ENCODE data around the gene TMEFF2.

TMEFF2 gene

GRCh38 chr2:192035731-192036442 lies 158.8 kb downstream of the TMEFF2 start:
- Mint-ChIP-seq H3K4me1 (no peaks in the 10 kb centered on the region), H3K4me3 (no peak overlapping the region)

GRCh38 chr2:192030856-192031255 lies 163.9 kb downstream of the TMEFF2 start:
- no peak overlapping the region for H3K4me3 Mint-ChIP-seq
- no peak overlapping the region for H3K27ac Mint-ChIP-seq
- H3K36me3 Mint-ChIP-seq = no peaks in the 10 kb centered on the region
- H3K4me1 Mint-ChIP-seq = no peaks in the 10 kb centered on the region
- peaks cover 4% of the 10 kb centered on the region for H3K27me3 Mint-ChIP-seq
- no peaks in the 10 kb centered on the region for H3K9me3 Mint-ChIP-seq

More at GRCh38 chr2:192035731-192036442, 158.8 kb downstream of the TMEFF2 start:
- H3K36me3 Mint-ChIP-seq = no peaks in the 10 kb centered on the region
- no peaks in the 10 kb centered on the region for H3K9me3 Mint-ChIP-seq
- no peaks in the 10 kb centered on the region for H3K27me3 Mint-ChIP-seq
- no peak overlapping the region for H3K27ac Mint-ChIP-seq

DNA sequence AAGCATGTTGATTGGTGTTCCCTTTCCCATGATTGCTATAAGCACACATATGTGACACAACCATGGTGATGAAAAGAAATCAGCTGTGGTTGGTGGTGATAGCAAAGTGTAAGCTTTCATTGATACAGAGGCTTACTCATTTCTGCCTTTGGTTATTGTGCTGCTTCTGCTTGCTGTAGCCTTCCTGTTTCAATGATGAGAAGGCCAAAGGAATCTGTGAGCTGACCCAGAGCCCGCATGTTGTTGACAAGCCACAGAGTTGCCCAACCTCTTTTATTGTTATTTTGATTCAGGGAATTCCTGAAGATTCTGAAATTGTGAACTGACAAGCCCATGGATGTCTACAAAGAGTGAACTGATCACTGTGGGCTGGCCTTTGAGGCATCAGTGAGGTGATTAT lies 164.4 kb downstream of the TMEFF2 start:
- H3K4me1 Mint-ChIP-seq = no peaks in the 10 kb centered on the region
- no peaks in the 10 kb centered on the region for H3K36me3 Mint-ChIP-seq
- no peak overlapping the region for H3K4me3 Mint-ChIP-seq
- no peak overlapping the region for H3K27ac Mint-ChIP-seq
- peaks cover 6% of the 10 kb centered on the region for H3K27me3 Mint-ChIP-seq
- no peaks in the 10 kb centered on the region for H3K9me3 Mint-ChIP-seq

DNA sequence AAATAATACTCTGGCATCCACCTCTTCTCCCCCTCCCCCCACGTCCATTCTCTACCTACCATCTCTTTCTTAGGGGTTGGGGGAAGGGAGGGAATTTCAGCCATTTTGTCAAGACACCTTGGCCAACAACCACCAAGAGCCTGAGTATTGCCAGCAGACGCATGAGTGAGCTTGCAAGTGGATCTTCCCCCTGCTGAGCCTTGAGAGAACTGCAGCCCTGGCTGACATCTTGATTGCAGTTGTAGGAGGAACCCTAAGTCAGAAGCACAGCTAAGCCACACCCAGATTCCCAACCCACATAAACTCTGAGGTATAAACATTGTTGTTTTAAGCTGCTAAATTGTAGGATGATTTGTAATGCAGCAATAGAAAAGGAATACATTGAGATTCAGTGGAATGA lies 165.6 kb downstream of the TMEFF2 start:
- peaks cover 7% of the 10 kb centered on the region for H3K27me3 Mint-ChIP-seq
- no peak overlapping the region for H3K27ac Mint-ChIP-seq
- no peak overlapping the region for H3K4me3 Mint-ChIP-seq

GRCh38 chr2:192026825-192027120 lies 168.0 kb downstream of the TMEFF2 start:
- H3K4me1 Mint-ChIP-seq = no peaks in the 10 kb centered on the region
- peaks cover 7% of the 10 kb centered on the region for H3K27me3 Mint-ChIP-seq
- no peak overlapping the region for H3K4me3 Mint-ChIP-seq
- no peak overlapping the region for H3K27ac Mint-ChIP-seq
- H3K36me3 Mint-ChIP-seq = no peaks in the 10 kb centered on the region
- no peaks in the 10 kb centered on the region for H3K9me3 Mint-ChIP-seq

More for the DNA sequence above, 165.6 kb downstream of the TMEFF2 start:
- Mint-ChIP-seq H3K4me1 (no peaks in the 10 kb centered on the region), H3K36me3 (no peaks in the 10 kb centered on the region), H3K9me3 (no peaks in the 10 kb centered on the region)

- H3K4me3 Mint-ChIP-seq = no peak overlapping the region
- no peaks in the 10 kb centered on the region for H3K4me1 Mint-ChIP-seq
These were observed 168.5 kb downstream of the TMEFF2 start for GRCh38 chr2:192026059-192026824.

GRCh38 chr2:192025637-192026036 lies 169.1 kb downstream of the TMEFF2 start:
- H3K9me3 Mint-ChIP-seq = no peaks in the 10 kb centered on the region
- no peak overlapping the region for H3K4me3 Mint-ChIP-seq
- no peaks in the 10 kb centered on the region for H3K4me1 Mint-ChIP-seq
- H3K27ac Mint-ChIP-seq = no peak overlapping the region
- peaks cover 7% of the 10 kb centered on the region for H3K27me3 Mint-ChIP-seq
- no peaks in the 10 kb centered on the region for H3K36me3 Mint-ChIP-seq

More at GRCh38 chr2:192026059-192026824, 168.5 kb downstream of the TMEFF2 start:
- no peaks in the 10 kb centered on the region for H3K36me3 Mint-ChIP-seq
- no peaks in the 10 kb centered on the region for H3K9me3 Mint-ChIP-seq
- no peak overlapping the region for H3K27ac Mint-ChIP-seq
- peaks cover 7% of the 10 kb centered on the region for H3K27me3 Mint-ChIP-seq

- Mint-ChIP-seq H3K36me3 (no peaks in the 10 kb centered on the region), H3K4me3 (no peak overlapping the region)
These were observed 171.7 kb downstream of the TMEFF2 start for GRCh38 chr2:192023006-192023405.

GRCh38 chr2:192017844-192018243 lies 176.9 kb downstream of the TMEFF2 start:
- Mint-ChIP-seq H3K36me3 (no peaks in the 10 kb centered on the region), H3K27me3 (no peaks in the 10 kb centered on the region), H3K27ac (no peak overlapping the region), H3K4me1 (no peaks in the 10 kb centered on the region), H3K9me3 (no peaks in the 10 kb centered on the region), H3K4me3 (no peak overlapping the region)

More at GRCh38 chr2:192023006-192023405, 171.7 kb downstream of the TMEFF2 start:
- H3K27ac Mint-ChIP-seq = no peak overlapping the region
- H3K9me3 Mint-ChIP-seq = no peaks in the 10 kb centered on the region
- H3K27me3 Mint-ChIP-seq = peaks cover 4% of the 10 kb centered on the region
- H3K4me1 Mint-ChIP-seq = no peaks in the 10 kb centered on the region

GRCh38 chr2:192016265-192016664 lies 178.5 kb downstream of the TMEFF2 start:
- no peaks in the 10 kb centered on the region for H3K9me3 Mint-ChIP-seq
- no peaks in the 10 kb centered on the region for H3K36me3 Mint-ChIP-seq
- H3K27me3 Mint-ChIP-seq = no peaks in the 10 kb centered on the region
- H3K4me3 Mint-ChIP-seq = no peak overlapping the region
- no peak overlapping the region for H3K27ac Mint-ChIP-seq
- H3K4me1 Mint-ChIP-seq = no peaks in the 10 kb centered on the region

DNA sequence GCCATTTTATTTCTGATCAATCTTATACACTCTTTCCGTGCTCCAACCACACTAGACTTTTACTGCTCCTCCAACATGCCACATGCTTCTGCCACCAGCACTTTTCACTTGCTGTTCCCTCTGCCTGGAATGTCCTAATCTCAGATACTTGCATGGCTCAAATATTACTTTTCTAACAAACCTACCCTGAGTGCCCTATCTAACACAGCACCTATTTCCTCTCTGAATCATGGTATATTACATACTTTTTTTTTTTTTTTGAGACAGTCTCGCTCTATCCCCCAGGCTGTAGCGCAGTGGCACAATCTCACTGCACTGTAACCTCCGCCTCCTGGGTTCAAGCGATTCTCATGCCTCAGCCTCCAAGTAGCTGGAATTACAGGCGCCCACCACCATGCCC lies 181.5 kb downstream of the TMEFF2 start:
- no peak overlapping the region for H3K27ac Mint-ChIP-seq
- no peaks in the 10 kb centered on the region for H3K4me1 Mint-ChIP-seq
- H3K27me3 Mint-ChIP-seq = peaks cover 2% of the 10 kb centered on the region
- H3K36me3 Mint-ChIP-seq = no peaks in the 10 kb centered on the region
- no peak overlapping the region for H3K4me3 Mint-ChIP-seq
- H3K9me3 Mint-ChIP-seq = no peaks in the 10 kb centered on the region

GRCh38 chr2:192011196-192011595 lies 183.5 kb downstream of the TMEFF2 start:
- no peaks in the 10 kb centered on the region for H3K9me3 Mint-ChIP-seq
- no peaks in the 10 kb centered on the region for H3K36me3 Mint-ChIP-seq
- H3K4me3 Mint-ChIP-seq = no peak overlapping the region
- H3K27me3 Mint-ChIP-seq = peaks cover 5% of the 10 kb centered on the region
- no peaks in the 10 kb centered on the region for H3K4me1 Mint-ChIP-seq
- H3K27ac Mint-ChIP-seq = no peak overlapping the region

DNA sequence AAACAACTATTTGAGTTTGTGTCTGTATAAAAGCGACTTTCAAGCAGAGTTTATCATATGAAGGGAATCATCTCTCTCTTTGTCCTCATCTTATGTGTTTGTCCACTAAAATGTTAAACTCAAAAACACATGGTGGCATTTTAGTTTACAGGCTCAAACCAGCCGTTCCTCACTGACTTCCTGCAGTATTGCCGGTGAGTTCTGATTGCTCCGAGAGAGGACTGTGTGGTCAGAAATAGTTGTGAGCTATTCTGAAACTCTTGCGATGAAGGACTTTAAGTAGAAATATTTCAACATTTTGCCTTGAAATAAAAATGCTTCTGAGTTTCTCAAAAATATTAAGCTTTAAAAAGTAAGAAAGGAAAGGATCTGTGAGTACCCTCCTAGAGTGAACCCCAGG lies 184.7 kb downstream of the TMEFF2 start:
- H3K36me3 Mint-ChIP-seq = no peaks in the 10 kb centered on the region

DNA sequence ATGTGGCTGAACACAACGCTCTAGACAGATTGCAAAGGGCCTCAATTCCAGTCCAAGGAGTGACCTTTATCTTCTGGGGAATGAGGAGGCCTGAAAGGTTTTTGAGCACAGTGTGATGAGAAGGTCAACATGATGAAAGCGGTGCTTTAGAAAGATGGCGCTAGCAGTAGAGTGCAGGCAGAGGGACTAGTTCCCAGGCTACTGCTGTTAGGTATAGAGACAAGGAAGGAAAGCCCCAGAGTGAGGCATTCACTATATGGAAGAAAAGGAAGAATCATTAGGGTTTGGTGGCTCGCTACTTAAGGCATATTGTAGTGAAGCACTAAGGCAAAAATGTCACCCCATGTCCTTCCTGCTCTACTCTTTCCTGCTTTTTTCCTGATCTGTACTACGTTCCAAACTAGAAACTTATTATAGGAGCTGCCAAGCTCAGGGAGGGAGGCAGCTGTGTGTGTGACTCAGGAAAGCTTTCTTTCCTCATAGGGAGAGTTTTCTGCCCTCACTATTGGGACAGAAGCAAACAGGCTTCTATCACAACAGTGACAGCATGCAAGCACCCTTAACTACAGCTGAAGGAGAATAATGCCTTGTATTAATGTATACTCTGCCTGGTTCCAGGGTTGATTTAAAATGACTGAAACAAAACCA lies 187.0 kb downstream of the TMEFF2 start:
- H3K4me3 Mint-ChIP-seq = no peak overlapping the region
- H3K27me3 Mint-ChIP-seq = peaks cover 5% of the 10 kb centered on the region
- H3K9me3 Mint-ChIP-seq = no peaks in the 10 kb centered on the region
- H3K36me3 Mint-ChIP-seq = no peaks in the 10 kb centered on the region
- H3K4me1 Mint-ChIP-seq = no peaks in the 10 kb centered on the region
- H3K27ac Mint-ChIP-seq = no peak overlapping the region

More for the DNA sequence above, 184.7 kb downstream of the TMEFF2 start:
- H3K4me1 Mint-ChIP-seq = no peaks in the 10 kb centered on the region
- H3K27ac Mint-ChIP-seq = no peak overlapping the region
- H3K4me3 Mint-ChIP-seq = no peak overlapping the region
- peaks cover 5% of the 10 kb centered on the region for H3K27me3 Mint-ChIP-seq
- no peaks in the 10 kb centered on the region for H3K9me3 Mint-ChIP-seq

- Mint-ChIP-seq H3K27me3 (peaks cover 5% of the 10 kb centered on the region), H3K4me3 (no peak overlapping the region), H3K27ac (no peak overlapping the region), H3K9me3 (no peaks in the 10 kb centered on the region), H3K4me1 (no peaks in the 10 kb centered on the region), H3K36me3 (no peaks in the 10 kb centered on the region)
These were observed 189.5 kb downstream of the TMEFF2 start for GRCh38 chr2:192005211-192005610.
